Suppressor macrophage treated with lipopolysaccharide for 1 hour (primary cell): ENCODE measurements around the gene DZIP1L.

Experiments used
- DNase-seq, 3 donors: peaks; one replicate each; pipeline ENCODE4 v3.0.0-alpha.2; 2020 to 2022

Gene DZIP1L

DNA sequence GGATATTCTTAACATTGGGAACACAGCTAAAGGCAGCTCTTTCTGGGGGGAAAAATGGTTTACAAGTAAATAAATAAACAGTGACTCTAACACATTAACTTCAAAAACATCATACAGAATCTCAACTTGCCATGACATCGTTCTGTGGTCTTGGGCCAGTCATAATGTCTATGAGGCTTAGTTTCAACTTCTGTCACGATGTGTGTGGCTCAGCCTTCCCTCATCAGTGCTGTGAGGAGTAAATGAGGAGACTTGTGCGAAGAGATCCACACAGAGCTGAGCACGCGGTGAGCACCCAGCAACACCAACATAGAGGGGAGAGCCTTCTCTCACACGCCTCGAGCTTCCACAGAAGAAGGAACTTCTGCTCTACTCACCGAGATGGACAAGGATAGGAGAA, 49.0 kb downstream of the DZIP1L start:
- DNase-seq: no peak

DNA sequence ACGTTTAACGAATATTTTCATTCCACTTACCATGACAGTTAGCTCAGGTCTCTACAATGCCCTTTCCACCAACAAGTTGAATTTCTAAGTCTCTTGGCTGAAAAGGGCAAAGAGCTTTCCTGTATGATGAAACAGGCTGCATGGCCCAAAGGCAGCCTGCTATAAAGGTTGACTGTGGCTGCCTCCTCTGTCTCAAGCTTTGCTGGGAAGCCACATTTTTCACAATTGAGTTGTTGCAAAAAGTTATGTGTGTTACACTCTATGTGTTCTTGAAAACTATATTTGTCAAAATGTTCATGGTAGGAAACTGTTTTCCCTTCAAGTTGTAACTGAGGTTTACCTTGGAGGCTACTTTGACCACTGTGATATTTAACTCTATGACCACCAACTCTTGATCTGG, 49.5 kb downstream of the DZIP1L start:
- no peak for DNase-seq

GRCh38 chr3:138063416-138063815, 52.0 kb downstream of the DZIP1L start:
- no peak for DNase-seq

- no peak for DNase-seq
Observed at GRCh38 chr3:138062626-138063025, 52.8 kb downstream of the DZIP1L start.

DNA sequence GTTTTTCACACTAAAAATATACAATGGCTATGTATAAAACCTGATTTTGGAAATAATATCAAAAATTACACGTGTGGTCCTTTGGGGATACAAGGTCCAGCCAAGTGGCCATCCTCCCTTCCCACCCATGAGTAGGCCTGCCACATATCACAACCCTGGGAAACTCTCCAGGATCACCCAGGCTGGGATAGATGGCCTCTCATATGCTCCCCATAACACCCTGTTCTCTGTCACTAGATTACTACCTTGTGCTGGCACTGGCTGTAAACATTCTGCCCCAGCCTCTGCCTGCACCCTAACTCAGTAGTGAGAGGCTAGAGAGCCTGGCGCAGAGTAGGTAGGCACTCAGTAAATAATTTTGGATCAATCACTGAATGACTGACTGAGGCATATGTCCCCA, 53.4 kb downstream of the DZIP1L start:
- no peak for DNase-seq

DNA sequence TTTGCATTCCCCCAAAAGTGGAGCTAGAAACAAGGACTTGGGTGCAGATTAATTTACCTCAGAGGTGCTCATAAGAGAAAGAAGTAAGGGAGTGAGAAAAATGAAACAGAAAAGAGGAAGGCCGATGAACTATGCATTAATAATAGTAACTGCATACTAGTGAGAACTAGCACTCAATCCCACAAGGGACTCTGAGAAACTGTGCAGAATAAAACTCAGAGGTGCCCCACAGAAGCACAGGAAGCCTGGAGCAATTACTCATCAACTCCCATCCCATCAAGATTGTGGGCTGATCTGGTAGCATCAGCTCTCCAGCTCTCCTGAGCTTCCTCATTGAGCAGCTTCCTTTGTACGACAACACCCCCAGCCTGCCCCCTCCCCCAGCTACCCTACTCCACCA, 54.6 kb downstream of the DZIP1L start:
- no peak for DNase-seq

DNA sequence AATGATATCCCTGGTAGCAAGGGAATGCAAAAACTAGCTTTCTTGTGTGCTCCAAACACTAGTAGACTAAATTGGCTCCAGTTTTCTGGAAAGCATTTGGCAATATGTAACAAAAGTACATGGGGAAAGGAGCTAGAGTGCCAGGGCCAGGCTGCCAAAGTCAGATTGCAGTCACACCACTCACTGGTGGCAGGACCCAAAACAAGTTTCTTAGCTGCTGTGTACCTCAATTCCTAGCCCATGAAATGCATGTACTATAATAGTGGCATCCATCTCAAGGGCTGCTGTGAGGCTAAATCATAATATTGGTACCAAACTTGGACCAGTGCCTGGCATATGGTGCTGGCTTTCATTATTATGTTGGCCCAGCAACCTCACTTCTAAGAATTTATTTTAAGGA, 56.1 kb downstream of the DZIP1L start:
- DNase-seq: no peak

GRCh38 chr3:138057384-138057783, 58.0 kb downstream of the DZIP1L start:
- DNase-seq: no peak

GRCh38 chr3:138054057-138054456, 61.4 kb downstream of the DZIP1L start:
- DNase-seq: no peak

- peak in 2 of 3 donors; percentile 29 to 35 for DNase-seq
Observed at GRCh38 chr3:138051947-138052802, 63.2 kb downstream of the DZIP1L start.

DNA sequence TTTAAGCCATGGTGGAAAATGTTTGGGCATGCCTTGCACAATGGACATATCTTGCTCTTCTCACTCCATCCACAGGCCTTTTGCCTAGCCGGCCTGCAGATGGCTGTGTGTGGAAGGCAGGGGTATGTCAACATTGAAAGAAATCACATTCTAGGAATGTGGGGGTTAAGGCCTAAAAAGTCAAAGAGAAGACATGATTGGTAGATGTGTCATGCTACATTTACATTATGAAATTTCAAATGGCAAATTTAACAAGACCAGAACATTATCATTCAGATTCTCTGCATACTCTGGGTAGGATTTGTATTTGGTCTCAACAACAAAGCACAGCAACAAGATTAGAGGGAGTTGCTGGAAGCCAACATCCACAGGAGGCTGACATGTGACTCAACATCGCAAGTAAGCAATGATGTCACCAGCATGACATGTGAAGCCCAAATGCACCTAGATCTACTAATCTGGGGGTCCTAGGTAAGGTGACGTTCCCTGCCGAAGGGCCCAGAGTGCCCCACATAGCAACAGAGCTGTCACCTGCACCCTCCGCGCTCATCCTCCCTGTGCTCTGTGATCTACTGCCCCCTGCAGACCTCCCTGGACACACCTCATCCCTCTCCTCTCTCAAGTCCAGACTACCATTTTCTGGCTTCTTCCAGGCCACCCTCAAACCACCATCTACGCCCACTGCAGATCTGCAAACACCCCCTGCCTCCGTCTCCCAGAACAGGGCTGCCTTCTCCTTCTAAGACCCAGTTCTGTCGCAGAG, 66.1 kb downstream of the DZIP1L start:
- no peak for DNase-seq

- no peak for DNase-seq
Observed at GRCh38 chr3:138047596-138048158, 67.7 kb downstream of the DZIP1L start.

GRCh38 chr3:138046955-138047354, 68.5 kb downstream of the DZIP1L start:
- DNase-seq: no peak

GRCh38 chr3:138046085-138046484, 69.3 kb downstream of the DZIP1L start:
- DNase-seq: no peak

GRCh38 chr3:138043266-138044029, 72.0 kb downstream of the DZIP1L start:
- DNase-seq: peak; percentile 24 to 41 (median 24)

GRCh38 chr3:138042043-138042442, 73.4 kb downstream of the DZIP1L start:
- no peak for DNase-seq

GRCh38 chr3:138038725-138039462, 76.5 kb downstream of the DZIP1L start:
- DNase-seq: no peak

DNA sequence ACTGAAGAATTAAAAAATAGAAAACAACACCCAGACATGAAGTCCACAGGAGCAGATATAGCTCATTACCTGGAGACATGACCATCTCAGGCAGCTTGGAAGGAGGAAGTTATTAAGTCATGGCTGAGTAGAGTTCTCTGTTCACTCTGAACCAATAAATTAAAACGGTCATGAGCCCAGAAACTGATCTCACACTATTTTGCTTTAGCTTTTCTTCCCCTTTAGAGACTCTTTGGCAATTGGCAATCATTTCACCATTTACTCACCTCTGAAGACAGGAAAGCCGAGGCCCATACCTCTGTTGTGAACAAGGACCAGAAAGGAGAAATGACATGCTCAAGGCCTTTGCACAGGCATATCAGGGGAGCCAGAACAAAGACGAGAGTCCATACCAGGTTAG, 78.8 kb downstream of the DZIP1L start:
- DNase-seq: no peak

DNA sequence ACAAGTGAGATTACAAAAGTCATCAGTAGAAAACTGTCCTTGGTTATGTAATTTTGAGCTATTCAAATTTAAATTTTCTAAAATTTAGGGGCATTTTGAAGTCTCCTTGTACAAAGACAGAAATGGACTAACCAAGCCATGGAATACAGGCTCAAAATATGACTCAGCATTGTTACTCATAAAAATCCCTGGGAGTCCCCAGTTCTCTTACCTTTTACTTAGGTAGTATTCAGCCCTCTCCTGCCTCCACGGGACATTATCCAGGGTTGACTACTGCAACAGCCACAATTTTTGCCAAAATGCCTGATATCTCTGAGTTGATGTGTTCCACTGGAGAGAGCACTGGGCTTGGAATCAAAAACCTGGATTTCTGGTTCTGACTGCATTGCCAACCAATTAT, 80.5 kb downstream of the DZIP1L start:
- peak in 1 of 3 donors; percentile 4 for DNase-seq

- no peak for DNase-seq
Observed at GRCh38 chr3:138033202-138033691, 82.2 kb downstream of the DZIP1L start.

GRCh38 chr3:138032567-138032966, 82.8 kb downstream of the DZIP1L start:
- no peak for DNase-seq

DNA sequence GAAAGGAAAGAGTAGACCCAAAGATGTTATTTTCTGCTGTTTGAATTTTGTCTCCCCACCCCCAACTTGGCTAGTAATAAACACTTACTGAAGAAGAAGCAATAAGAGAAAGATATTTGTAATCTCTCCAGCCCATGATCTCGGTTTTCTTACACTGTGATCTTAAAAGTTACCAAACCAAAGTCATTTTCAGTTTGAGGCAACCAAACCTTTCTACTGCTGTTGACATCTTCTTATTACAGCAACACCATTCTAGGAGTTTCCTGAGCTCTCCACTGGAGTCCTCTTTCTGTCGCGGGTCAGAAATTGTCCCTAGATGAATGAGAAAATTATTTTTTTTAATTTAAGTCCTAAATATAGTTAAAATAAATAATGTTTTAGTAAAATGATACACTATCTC, 83.9 kb downstream of the DZIP1L start:
- DNase-seq: no peak
